Measurements from ENCODE around the gene VPS8.

- TF ChIP-seq CTCF (IDR thresholded peaks at IDR 0.05; ENCODE audit: low read length) (no peak), EZH2 (IDR thresholded peaks at IDR 0.05; ENCODE audit: borderline replicate concordance, low read length) (no peak)
Observed at GRCh38 chr3:184795522-184796190, 16.3 kb upstream of the VPS8 start.

All from OCI-LY1 (cell line).